NCI-H510A (cell line): ENCODE results near the gene C3orf33.
A peak's percentile ranks its signal among the peaks of the same experiment; 100 is the strongest.

Experiments
- DNase-seq: peaks from one replicate; lab custom pipeline; 2025; lab: John Stamatoyannopoulos, UW

The C3orf33 gene

GRCh38 chr3:155741603-155742002, 64.5 kb downstream of the C3orf33 start:
- DNase-seq = no peak

- DNase-seq = no peak
Observed at GRCh38 chr3:155741101-155741500, 65.0 kb downstream of the C3orf33 start.

- DNase-seq = no peak
Observed at GRCh38 chr3:155739154-155739553, 66.9 kb downstream of the C3orf33 start.

- DNase-seq = no peak
Observed at GRCh38 chr3:155738580-155739076, 67.5 kb downstream of the C3orf33 start.

- DNase-seq = peak; percentile 5
Observed at GRCh38 chr3:155737844-155738460, 68.1 kb downstream of the C3orf33 start.

- no peak for DNase-seq
Observed at GRCh38 chr3:155736381-155736780, 69.7 kb downstream of the C3orf33 start.

- peak; percentile 6 for DNase-seq
Observed at GRCh38 chr3:155730843-155731242, 75.2 kb downstream of the C3orf33 start.

- DNase-seq = no peak
Observed at GRCh38 chr3:155727836-155728235, 78.2 kb downstream of the C3orf33 start.

- DNase-seq = no peak
Observed at GRCh38 chr3:155714295-155714718, 91.8 kb downstream of the C3orf33 start.
